ENCODE measurements around the gene R3HCC1L. TPM values are rescaled to one million over a fixed set of nuclear protein-coding genes. Genes with fewer than 3 reads are reported as not detected.
"Not testable (repeated sequence)": the region's sequence is repeated elsewhere in the genome, so short reads cannot be mapped to it uniquely, and the experiment has no call there.

R3HCC1L gene
- polyA plus RNA-seq, 2 of the 4 experiments (the other 2 are of a cell fraction): 11.0 to 15.2 TPM

DNA sequence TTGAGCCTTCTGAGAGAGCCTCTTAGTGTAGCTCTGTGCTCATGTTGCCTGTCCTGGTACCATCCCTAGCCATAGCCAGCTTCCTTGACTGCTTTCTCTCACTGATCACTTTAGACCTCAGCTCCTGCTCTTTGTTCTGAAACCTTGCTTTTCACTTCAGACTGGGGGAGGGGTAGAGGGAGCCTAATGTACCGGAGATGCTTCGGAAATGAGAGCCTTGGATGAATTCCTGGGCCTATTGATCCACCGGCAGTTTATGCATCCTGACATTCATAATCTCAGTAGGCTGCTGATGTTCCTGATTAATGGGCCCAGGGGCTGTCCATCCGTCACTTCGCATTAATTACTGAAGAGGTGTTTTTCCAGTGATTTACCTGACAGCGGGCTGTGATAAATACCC, 38.8 kb downstream of the R3HCC1L start:
- Histone ChIP-seq H3K4me1 (no peaks in the 10 kb centered on the region), H3K4me3 (no peak overlapping the region), H3K4me2 (no peak overlapping the region), H3K27ac (no peak overlapping the region), H3K9me3 (no peaks in the 10 kb centered on the region)
- no peak for FAIRE-seq
- ATAC-seq: no peak
- ChIA-PET POLR2A (no interaction called here), CTCF (interaction anchor here (0.8 to 3.0 kb wide), 3 partner anchors 9 to 139 kb away, joined by 3 to 13 read pairs (median 3); no protein-coding TSS in a partner anchor)
- 90% methylated on average over 6 of the region's 6 CpGs for WGBS (ENCODE audit: missing lambda C conversion rate)
- DNase-seq (ENCODE audit: low read depth in 1 of 2, low spot score in 1 of 2): no peak
- TF ChIP-seq TFCP2L1 (CRISPR knock-in tag; IDR thresholded peaks at IDR 0.05) (no peak), PHF8 (IDR thresholded peaks at IDR 0.05; ENCODE audit: borderline replicate concordance, low read depth) (no peak), ZC3H11A (IDR thresholded peaks at IDR 0.05) (no peak), FOSB (CRISPR knock-in tag; IDR thresholded peaks at IDR 0.05) (no peak), ELK1 (IDR thresholded peaks at IDR 0.05; ENCODE audit: low read depth, low read length) (no peak), NFE2L2 (conservative IDR thresholded peaks at IDR 0.05; ENCODE audit: low read length) (no peak), FOXS1 (CRISPR knock-in tag; IDR thresholded peaks at IDR 0.05) (no peak), CBX2 (IDR thresholded peaks at IDR 0.05; ENCODE audit: borderline replicate concordance, low read depth) (no peak), SMC3 (IDR thresholded peaks at IDR 0.05) (no peak), CHD2 (IDR thresholded peaks at IDR 0.05; ENCODE audit: low read length, partially characterized antibody) (no peak), KDM1A (IDR thresholded peaks at IDR 0.05; ENCODE audit: low read depth) (no peak), E2F6 (IDR thresholded peaks at IDR 0.05; ENCODE audit: borderline replicate concordance, low read depth) (no peak), MAFK (IDR thresholded peaks at IDR 0.05; ENCODE audit: partially characterized antibody) (no peak), FOSL2 (IDR thresholded peaks at IDR 0.05) (no peak), FOSL2 (CRISPR knock-in tag; IDR thresholded peaks at IDR 0.05) (no peak), GATA3 (IDR thresholded peaks at IDR 0.05; ENCODE audit: borderline replicate concordance) (no peak), NR3C1 (IDR thresholded peaks at IDR 0.05) (no peak), MYC (IDR thresholded peaks at IDR 0.05; ENCODE audit: borderline replicate concordance, low read length) (no peak)
- TF ChIP-seq, protein P1, sequence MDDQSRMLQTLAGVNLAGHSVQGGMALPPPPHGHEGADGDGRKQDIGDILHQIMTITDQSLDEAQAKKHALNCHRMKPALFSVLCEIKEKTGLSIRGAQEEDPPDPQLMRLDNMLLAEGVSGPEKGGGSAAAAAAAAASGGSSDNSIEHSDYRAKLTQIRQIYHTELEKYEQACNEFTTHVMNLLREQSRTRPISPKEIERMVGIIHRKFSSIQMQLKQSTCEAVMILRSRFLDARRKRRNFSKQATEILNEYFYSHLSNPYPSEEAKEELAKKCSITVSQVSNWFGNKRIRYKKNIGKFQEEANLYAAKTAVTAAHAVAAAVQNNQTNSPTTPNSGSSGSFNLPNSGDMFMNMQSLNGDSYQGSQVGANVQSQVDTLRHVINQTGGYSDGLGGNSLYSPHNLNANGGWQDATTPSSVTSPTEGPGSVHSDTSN (IDR thresholded peaks at IDR 0.05): no peak
- TF ChIP-seq, protein P2, sequence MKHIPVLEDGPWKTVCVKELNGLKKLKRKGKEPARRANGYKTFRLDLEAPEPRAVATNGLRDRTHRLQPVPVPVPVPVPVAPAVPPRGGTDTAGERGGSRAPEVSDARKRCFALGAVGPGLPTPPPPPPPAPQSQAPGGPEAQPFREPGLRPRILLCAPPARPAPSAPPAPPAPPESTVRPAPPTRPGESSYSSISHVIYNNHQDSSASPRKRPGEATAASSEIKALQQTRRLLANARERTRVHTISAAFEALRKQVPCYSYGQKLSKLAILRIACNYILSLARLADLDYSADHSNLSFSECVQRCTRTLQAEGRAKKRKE (CRISPR knock-in tag; IDR thresholded peaks at IDR 0.05; ENCODE audit: low read depth): no peak

DNA sequence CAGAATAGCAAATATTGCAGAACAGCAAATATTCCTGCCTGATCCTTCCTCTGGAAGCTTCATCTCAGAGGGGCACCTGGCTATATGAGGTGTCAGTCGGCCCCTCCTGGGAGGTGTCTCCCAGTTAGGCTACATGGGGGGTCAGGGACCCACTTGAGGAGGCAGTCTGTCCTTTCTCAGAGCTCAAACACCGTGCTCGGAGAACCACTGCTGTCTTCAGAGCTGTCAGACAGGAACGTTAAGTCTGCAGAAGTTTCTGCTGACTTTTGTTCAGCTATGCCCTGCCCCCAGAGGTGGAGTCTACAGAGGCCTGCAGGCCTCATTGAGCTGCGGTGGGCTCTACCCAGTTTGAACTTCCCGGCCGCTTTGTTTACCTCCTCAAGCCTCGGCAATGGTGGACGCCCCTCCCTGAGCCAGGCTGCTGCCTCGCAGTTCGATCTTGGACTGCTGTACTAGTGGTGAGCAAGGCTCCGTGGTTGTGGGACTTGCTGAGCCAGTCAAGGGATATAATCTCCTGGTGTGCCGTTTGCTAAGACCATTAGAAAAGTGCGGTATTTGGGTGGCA, 48.0 kb downstream of the R3HCC1L start:
- H3K27ac ChIP-seq; H3K4me1 ChIP-seq; H3K4me2 ChIP-seq; H3K4me3 ChIP-seq; ATAC-seq; FAIRE-seq; POLR2A ChIA-PET; DNase-seq (ENCODE audit: low read depth in 1 of 2, low spot score in 1 of 2); H3K9me3 ChIP-seq: not testable (repeated sequence)
- CTCF ChIA-PET: interaction anchor here (0.6 to 3.2 kb wide), 5 partner anchors 10 to 129 kb away, joined by 3 to 13 read pairs (median 5); no protein-coding TSS in a partner anchor
- 91% methylated on average over 13 of the region's 14 CpGs for WGBS (ENCODE audit: missing lambda C conversion rate)

- POLR2A ChIA-PET: no interaction called here
- ATAC-seq (no peak), FAIRE-seq (no peak), DNase-seq (ENCODE audit: low read depth in 1 of 2, low spot score in 1 of 2) (no peak)
- Histone ChIP-seq H3K9me3 (no peaks in the 10 kb centered on the region), H3K4me3 (no peak overlapping the region), H3K4me2 (no peak overlapping the region), H3K4me1 (no peaks in the 10 kb centered on the region), H3K27ac (no peak overlapping the region)
- no peak for TF ChIP-seq JUN (IDR thresholded peaks at IDR 0.05)
- TF ChIP-seq FOSB (CRISPR knock-in tag; IDR thresholded peaks at IDR 0.05): no peak
- no peak for TF ChIP-seq TFCP2L1 (CRISPR knock-in tag; IDR thresholded peaks at IDR 0.05)
- TF ChIP-seq CEBPB (IDR thresholded peaks at IDR 0.05): no peak
- WGBS (ENCODE audit: missing lambda C conversion rate): 90% methylated on average over 1 of the region's 1 CpG
- CTCF ChIA-PET: interaction anchor here (1.0 kb wide), 1 partner anchor 16 kb away, joined by 3 read pairs; no protein-coding TSS in a partner anchor
Observed at GRCh38 chr10:98186681-98187080, 52.2 kb downstream of the R3HCC1L start.

GRCh38 chr10:98190773-98191172, 56.3 kb downstream of the R3HCC1L start:
- POLR2A ChIA-PET; CTCF ChIA-PET; H3K4me1 ChIP-seq; H3K27ac ChIP-seq; ATAC-seq; H3K4me3 ChIP-seq; DNase-seq (ENCODE audit: low read depth in 1 of 2, low spot score in 1 of 2); H3K9me3 ChIP-seq; FAIRE-seq; H3K4me2 ChIP-seq: not testable (repeated sequence)
- 93% methylated on average over 4 of the region's 4 CpGs for WGBS (ENCODE audit: missing lambda C conversion rate)
